K562 (cell line): Measurements from ENCODE around the gene CHD5.

Experiments used
- BDP1 ChIP-seq: IDR thresholded peaks from 3 replicates; pipeline ENCODE4 v1.6.1; 2011; ENCODE audit not compliant: insufficient read length, insufficient read depth
- EP300 ChIP-seq: IDR thresholded peaks from 2 replicates; pipeline ENCODE4 v1.6.1; 2012; ENCODE audit warnings: low read length, improper control_type of control experiment
- GATAD2A ChIP-seq: fragments of 450-650 bp; IDR thresholded peaks from 2 replicates; pipeline ENCODE4 v1.6.1; 2017
- HIVEP1 ChIP-seq: fragments of 250-450 bp; sonication (Bioruptor Pico); IDR thresholded peaks from 2 replicates; pipeline ENCODE4 v1.4.0; 2020; ENCODE audit warnings: mild to moderate bottlenecking
- HNRNPH1 ChIP-seq: fragments of 200-400 bp; formaldehyde crosslinking; optimal IDR thresholded peaks from 2 replicates; pipeline ENCODE3; 2017; ENCODE audit warnings: low read depth, mild to moderate bottlenecking, low read length, moderate library complexity
- NR2C2 ChIP-seq, 2 experiments: fragments of 200-800 bp in 1 of 2; sonication (Bioruptor generic) in 1 of 2; sonication (generic) in 1 of 2; formaldehyde crosslinking in 1 of 2; IDR thresholded peaks; 2 replicates each; pipeline versions ENCODE4 v1.6.1 to v1.8.0; 2016 to 2022; ENCODE audit warnings: mild to moderate bottlenecking in 1 of 2, missing compliant biosample characterization in 1 of 2, missing genetic modification characterization in 1 of 2, missing genetic modification reagents in 1 of 2
- POLR2A ChIP-seq: fragments of 450-650 bp; conservative IDR thresholded peaks from 2 replicates; pipeline ENCODE4 v1.6.1; 2016
- POLR2AphosphoS5 ChIP-seq: IDR thresholded peaks from 2 replicates; pipeline ENCODE4 v1.6.1; 2011; ENCODE audit warnings: mild to moderate bottlenecking, low read depth, low read length, moderate library complexity; ENCODE audit not compliant: control insufficient read depth, insufficient read depth
- POLR3A ChIP-seq: IDR thresholded peaks from 2 replicates; pipeline ENCODE4 v1.6.1; 2011; ENCODE audit warnings: borderline replicate concordance, mild to moderate bottlenecking, moderate library complexity; ENCODE audit not compliant: insufficient read length, insufficient read depth; ENCODE audit errors: extremely low read depth
- RBFOX2 ChIP-seq: fragments of 200-400 bp; formaldehyde crosslinking; IDR thresholded peaks from 2 replicates; pipeline ENCODE4 v1.6.1; 2017; ENCODE audit warnings: low read depth, mild to moderate bottlenecking, low read length, moderate library complexity
- ZNF280B ChIP-seq: fragments of 250-450 bp; sonication (Bioruptor Pico); IDR thresholded peaks from 2 replicates; pipeline ENCODE4 v1.5.1; 2021; ENCODE audit warnings: mild to moderate bottlenecking
- ZNF384 ChIP-seq: IDR thresholded peaks from 2 replicates; pipeline ENCODE4 v1.6.1; 2012; ENCODE audit warnings: low read depth, low read length, improper control_type of control experiment
- TF ChIP-seq, protein P1 (sequence below), 3 experiments: IDR thresholded peaks in 2 of 3; conservative IDR thresholded peaks in 1 of 3; 2 replicates each; pipeline ENCODE4 v1.5.1; 2011 to 2012; ENCODE audit warnings: low read length in 3 of 3, mild to moderate bottlenecking in 3 of 3, control low read depth in 2 of 3, improper control_type of control experiment in 1 of 3, inconsistent platforms in 1 of 3, low read depth in 1 of 3, mixed read lengths in 1 of 3, moderate library complexity in 1 of 3; ENCODE audit not compliant: insufficient read depth in 2 of 3
- TF ChIP-seq, protein P2 (sequence below), 2 experiments: fragments of 450-650 bp; conservative IDR thresholded peaks; 2 replicates each; pipeline ENCODE4 v1.6.1; 2017; ENCODE audit warnings: mild to moderate bottlenecking in 2 of 2, moderate library complexity in 2 of 2

- no peak for TF ChIP-seq EP300
- no peak for TF ChIP-seq POLR3A
- TF ChIP-seq RBFOX2, result no peak
- TF ChIP-seq, protein P1, sequence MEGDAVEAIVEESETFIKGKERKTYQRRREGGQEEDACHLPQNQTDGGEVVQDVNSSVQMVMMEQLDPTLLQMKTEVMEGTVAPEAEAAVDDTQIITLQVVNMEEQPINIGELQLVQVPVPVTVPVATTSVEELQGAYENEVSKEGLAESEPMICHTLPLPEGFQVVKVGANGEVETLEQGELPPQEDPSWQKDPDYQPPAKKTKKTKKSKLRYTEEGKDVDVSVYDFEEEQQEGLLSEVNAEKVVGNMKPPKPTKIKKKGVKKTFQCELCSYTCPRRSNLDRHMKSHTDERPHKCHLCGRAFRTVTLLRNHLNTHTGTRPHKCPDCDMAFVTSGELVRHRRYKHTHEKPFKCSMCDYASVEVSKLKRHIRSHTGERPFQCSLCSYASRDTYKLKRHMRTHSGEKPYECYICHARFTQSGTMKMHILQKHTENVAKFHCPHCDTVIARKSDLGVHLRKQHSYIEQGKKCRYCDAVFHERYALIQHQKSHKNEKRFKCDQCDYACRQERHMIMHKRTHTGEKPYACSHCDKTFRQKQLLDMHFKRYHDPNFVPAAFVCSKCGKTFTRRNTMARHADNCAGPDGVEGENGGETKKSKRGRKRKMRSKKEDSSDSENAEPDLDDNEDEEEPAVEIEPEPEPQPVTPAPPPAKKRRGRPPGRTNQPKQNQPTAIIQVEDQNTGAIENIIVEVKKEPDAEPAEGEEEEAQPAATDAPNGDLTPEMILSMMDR (IDR thresholded peaks at IDR 0.05 in 2 of 3, conservative IDR thresholded peaks at IDR 0.05 in 1 of 3; ENCODE audit: insufficient read depth in 2 of 3, low read depth in 1 of 3, low read length in 3 of 3), result no peak
- TF ChIP-seq HIVEP1 (CRISPR knock-in tag), result no peak
- TF ChIP-seq NR2C2 (CRISPR knock-in tag; IDR thresholded peaks at IDR 0.05), result no peak
- no peak for TF ChIP-seq NR2C2 (tag; IDR thresholded peaks at IDR 0.05)
- no peak for TF ChIP-seq ZNF384
- no peak for TF ChIP-seq BDP1
- no peak for TF ChIP-seq POLR2AphosphoS5
- TF ChIP-seq HNRNPH1, result no peak
- no peak for TF ChIP-seq POLR2A
- TF ChIP-seq, protein P2, sequence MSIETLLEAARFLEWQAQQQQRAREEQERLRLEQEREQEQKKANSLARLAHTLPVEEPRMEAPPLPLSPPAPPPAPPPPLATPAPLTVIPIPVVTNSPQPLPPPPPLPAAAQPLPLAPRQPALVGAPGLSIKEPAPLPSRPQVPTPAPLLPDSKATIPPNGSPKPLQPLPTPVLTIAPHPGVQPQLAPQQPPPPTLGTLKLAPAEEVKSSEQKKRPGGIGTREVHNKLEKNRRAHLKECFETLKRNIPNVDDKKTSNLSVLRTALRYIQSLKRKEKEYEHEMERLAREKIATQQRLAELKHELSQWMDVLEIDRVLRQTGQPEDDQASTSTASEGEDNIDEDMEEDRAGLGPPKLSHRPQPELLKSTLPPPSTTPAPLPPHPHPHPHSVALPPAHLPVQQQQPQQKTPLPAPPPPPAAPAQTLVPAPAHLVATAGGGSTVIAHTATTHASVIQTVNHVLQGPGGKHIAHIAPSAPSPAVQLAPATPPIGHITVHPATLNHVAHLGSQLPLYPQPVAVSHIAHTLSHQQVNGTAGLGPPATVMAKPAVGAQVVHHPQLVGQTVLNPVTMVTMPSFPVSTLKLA (conservative IDR thresholded peaks at IDR 0.05), result no peak
- no peak for TF ChIP-seq GATAD2A
- no peak for TF ChIP-seq ZNF280B
These were observed 120.3 kb downstream of the CHD5 start for GRCh38 chr1:6059866-6060265.
